Left lobe of liver (tissue), 2 donors: ENCODE measurements around the gene LIMS2. TPM values are rescaled to one million over a fixed set of nuclear protein-coding genes. Genes with fewer than 3 reads are reported as not detected.

Experiments
- ATAC-seq: fragments of 200-7000 bp; cut with Tn5 transposase; one replicate; pipeline ENCODE4 v1.9.1; 2020; ENCODE audit warnings: mild to moderate bottlenecking, moderate library complexity
- DNase-seq: peaks from one replicate; pipeline ENCODE4 v3.0.0-alpha.2; 2020; ENCODE audit warnings: low spot score
- total RNA-seq: library from RNA; stranded (reverse); gene quantifications from one replicate; pipeline ENCODE4 v1.2.1, GENCODE V29; 2021
- donor health status: DM: no; HTN: no; CAD: no; lungs with moderate emphysema.
- donor health status: DM: no; HTN: yes; CAD: no.

Gene LIMS2
- total RNA-seq, 1 donor from 2014 or later: 31.0 TPM

- peak; percentile 3 for ATAC-seq
- DNase-seq: no peak
These were observed 38.8 kb downstream of the LIMS2 start for GRCh38 chr2:127636248-127637235.

- DNase-seq (no peak), ATAC-seq (no peak)
These were observed 39.7 kb downstream of the LIMS2 start for GRCh38 chr2:127635380-127636237.

GRCh38 chr2:127634626-127635379 is 40.5 kb downstream of the LIMS2 start:
- ATAC-seq (no peak), DNase-seq (no peak)

- DNase-seq: no peak
- ATAC-seq: no peak
These were observed 41.2 kb downstream of the LIMS2 start for GRCh38 chr2:127634066-127634617.

GRCh38 chr2:127633556-127634065 is 41.7 kb downstream of the LIMS2 start:
- DNase-seq: no peak
- peak; percentile 3 for ATAC-seq

- DNase-seq (no peak), ATAC-seq (no peak)
These were observed 42.5 kb downstream of the LIMS2 start for GRCh38 chr2:127632592-127633489.

GRCh38 chr2:127631997-127632581 is 43.2 kb downstream of the LIMS2 start:
- DNase-seq: no peak
- no peak for ATAC-seq

GRCh38 chr2:127631541-127631996 is 43.8 kb downstream of the LIMS2 start:
- ATAC-seq (no peak), DNase-seq (no peak)

DNA sequence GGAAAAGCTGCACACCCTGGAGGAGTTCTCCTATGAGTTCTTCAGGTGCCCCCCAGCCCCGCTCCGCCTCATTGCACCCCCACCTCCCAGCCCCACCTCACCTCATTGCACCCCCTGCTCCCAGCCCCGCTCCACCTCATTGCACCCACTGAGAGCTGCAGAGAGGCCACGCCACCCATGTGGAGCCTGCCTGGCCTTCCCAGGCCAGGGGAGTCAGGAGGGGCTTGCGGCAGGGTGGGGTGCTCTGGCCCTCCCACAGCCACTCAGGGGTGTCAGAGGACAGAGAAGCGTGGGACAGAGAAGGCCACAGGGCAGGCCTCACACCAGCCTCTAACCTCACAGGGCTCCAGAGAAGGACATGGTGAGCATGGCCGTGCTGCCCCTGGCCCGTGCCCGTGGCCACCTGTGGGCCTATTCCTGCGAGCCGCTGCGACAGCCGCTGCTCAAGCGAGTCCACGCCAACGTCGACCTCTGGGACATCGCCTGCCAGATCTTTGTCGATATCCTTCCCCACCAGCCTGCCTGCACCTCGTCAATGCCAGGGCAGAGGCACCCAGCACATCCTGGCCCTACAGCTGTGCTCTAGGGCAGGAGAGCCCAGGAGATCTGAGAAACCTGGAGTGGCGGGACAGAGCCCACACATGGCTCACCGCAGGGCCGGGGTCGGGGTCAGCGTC is 44.3 kb downstream of the LIMS2 start:
- DNase-seq: no peak

GRCh38 chr2:127630096-127630863 is 45.0 kb downstream of the LIMS2 start:
- DNase-seq: no peak
- no peak for ATAC-seq

More for the DNA sequence above, 44.3 kb downstream of the LIMS2 start:
- no peak for ATAC-seq

DNA sequence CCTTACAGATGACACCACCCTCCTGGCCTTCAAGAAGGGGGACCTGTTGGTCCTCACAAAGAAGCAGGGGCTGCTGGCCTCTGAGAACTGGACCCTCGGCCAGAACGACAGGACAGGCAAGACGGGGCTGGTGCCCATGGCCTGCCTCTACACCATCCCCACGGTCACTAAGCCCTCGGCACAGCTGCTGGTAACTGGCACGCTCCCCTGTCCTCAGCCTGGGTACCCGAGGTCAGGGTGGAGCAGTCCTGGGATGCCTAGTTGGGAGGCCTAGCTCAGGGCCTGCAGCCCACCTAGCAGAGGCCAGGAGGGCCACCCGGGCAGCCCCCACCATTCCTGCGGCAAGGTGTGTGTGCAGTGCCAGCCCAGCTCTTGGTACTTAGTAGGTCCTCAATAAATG is 45.7 kb downstream of the LIMS2 start:
- no peak for DNase-seq
- no peak for ATAC-seq

GRCh38 chr2:127628767-127629614 is 46.3 kb downstream of the LIMS2 start:
- ATAC-seq (no peak), DNase-seq (no peak)

DNA sequence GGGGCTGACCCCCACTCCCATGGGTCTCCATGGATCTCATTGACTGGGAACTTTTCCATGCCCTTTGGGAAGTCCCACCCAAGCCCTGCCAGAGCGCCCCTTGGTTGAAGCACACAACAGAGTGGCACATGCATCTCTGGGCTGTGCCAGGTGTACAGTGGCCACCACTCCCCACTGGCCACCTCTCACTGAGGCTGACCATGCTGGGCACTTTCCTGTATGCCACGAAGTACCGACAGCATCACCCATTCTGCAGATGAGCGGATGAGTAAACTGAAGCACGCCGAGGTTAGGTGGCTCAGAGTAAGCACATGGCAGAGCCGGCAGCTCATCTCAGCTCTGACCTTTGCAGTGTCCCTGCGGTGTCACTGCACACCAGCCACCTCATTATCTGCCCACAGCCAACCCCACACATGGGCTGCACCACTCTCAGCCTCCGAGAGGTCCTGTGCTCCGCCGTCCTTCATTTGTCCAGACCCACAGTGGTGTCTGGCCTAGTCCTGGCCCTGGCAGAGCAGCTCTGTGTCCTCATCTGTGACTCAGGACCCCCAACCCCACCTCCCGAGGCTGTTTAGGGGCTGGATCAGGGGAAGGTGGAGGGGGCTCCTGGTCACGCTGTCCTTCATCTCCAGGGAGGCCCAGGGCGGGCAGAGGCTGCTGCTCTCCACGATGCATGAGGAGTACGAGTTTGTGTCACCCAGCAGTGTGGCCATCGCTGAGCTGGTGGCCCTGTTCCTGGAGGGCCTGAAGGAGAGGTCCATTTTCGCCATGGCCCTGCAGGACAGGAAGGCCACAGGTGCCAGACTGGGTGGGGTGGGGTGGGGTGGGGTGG is 47.4 kb downstream of the LIMS2 start:
- DNase-seq: no peak
- no peak for ATAC-seq

GRCh38 chr2:127626917-127627739 is 48.2 kb downstream of the LIMS2 start:
- no peak for DNase-seq
- no peak for ATAC-seq

GRCh38 chr2:127626175-127626574 is 49.2 kb downstream of the LIMS2 start:
- no peak for ATAC-seq
- DNase-seq: no peak
